Measurements from ENCODE around the gene MAS1L. TPM values are rescaled to one million over a fixed set of nuclear protein-coding genes. Genes with fewer than 3 reads are reported as not detected.

The MAS1L gene, protein sequence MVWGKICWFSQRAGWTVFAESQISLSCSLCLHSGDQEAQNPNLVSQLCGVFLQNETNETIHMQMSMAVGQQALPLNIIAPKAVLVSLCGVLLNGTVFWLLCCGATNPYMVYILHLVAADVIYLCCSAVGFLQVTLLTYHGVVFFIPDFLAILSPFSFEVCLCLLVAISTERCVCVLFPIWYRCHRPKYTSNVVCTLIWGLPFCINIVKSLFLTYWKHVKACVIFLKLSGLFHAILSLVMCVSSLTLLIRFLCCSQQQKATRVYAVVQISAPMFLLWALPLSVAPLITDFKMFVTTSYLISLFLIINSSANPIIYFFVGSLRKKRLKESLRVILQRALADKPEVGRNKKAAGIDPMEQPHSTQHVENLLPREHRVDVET
- not detected for total RNA-seq

- no peaks in the 10 kb centered on the region for H3K9me3 ChIP-seq (ENCODE audit: low read depth, low read length)
- H3K4me3 ChIP-seq (ENCODE audit: low read length) = no peak within 1 kb of the TSS
- peaks cover 7% of the 10 kb centered on the region for H3K27me3 ChIP-seq (ENCODE audit: insufficient read depth, low read length)
- H3K4me1 ChIP-seq (ENCODE audit: insufficient read depth, low read length) = peaks cover 3% of the 10 kb centered on the region
Observed at GRCh38 chr6:29487660-29488059, at the start of gene MAS1L. MAS1L (minus strand) TSS chr6:29487956; CDS start chr6:29487902, 54 bp downstream.

DNA sequence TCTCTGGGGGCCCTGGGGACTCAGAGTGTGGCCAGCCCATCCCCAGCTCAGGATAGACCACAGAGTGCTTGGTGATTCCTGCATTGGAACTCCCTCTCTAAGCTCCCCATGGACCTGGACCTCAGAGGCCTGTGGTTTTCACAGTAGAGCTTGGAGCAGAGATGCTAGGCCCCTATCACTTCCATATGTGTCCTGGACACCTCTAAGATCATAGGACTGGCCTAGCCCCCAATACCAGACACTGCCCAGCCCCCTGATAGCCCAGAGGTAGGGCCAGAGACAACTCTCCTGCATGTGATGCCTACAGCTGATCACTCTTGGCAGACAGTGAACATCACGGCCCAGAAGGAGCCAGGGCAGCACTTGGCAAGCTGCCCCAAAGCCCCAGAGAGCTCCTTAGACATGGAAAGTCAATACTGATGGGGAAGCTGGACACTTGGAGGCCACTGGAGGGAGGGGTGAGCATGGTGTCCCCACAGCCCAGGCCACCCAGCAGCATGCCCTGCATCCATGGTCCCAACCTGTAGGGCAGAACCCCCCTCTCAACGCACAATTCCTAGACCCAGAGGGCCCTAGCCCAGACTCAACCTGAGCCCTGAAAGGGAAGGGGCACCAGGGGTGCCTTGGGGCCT, 44.7 kb upstream of the MAS1L start:
- no peaks in the 10 kb centered on the region for H3K27me3 ChIP-seq (ENCODE audit: insufficient read depth, low read length)
- H3K4me1 ChIP-seq (ENCODE audit: insufficient read depth, low read length) = no peaks in the 10 kb centered on the region
- no peak overlapping the region for H3K4me3 ChIP-seq (ENCODE audit: low read length)
- no peaks in the 10 kb centered on the region for H3K9me3 ChIP-seq (ENCODE audit: low read depth, low read length)

DNA sequence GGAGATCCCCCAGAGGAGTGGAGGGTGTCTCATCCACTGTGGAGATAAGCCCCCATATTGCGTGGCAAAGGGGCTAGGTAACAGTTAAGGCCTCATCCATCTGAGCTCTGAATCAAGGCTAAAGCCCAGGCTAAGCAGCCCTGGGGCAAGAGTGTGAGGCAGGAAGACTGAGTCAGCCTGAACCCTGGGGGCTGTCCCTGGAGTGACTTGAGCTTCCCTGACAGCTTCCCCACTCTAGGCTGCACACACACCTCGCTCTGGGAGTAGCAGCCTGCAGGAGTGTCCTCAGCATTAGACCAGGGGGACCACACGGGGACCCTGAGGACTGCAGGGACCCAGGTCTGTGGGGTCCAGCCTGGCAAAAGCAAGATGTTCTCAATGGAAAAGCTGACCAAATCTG, 43.9 kb upstream of the MAS1L start:
- H3K27me3 ChIP-seq (ENCODE audit: insufficient read depth, low read length) = no peaks in the 10 kb centered on the region
- H3K4me3 ChIP-seq (ENCODE audit: low read length) = no peak overlapping the region
- H3K9me3 ChIP-seq (ENCODE audit: low read depth, low read length) = no peaks in the 10 kb centered on the region
- no peaks in the 10 kb centered on the region for H3K4me1 ChIP-seq (ENCODE audit: insufficient read depth, low read length)

DNA sequence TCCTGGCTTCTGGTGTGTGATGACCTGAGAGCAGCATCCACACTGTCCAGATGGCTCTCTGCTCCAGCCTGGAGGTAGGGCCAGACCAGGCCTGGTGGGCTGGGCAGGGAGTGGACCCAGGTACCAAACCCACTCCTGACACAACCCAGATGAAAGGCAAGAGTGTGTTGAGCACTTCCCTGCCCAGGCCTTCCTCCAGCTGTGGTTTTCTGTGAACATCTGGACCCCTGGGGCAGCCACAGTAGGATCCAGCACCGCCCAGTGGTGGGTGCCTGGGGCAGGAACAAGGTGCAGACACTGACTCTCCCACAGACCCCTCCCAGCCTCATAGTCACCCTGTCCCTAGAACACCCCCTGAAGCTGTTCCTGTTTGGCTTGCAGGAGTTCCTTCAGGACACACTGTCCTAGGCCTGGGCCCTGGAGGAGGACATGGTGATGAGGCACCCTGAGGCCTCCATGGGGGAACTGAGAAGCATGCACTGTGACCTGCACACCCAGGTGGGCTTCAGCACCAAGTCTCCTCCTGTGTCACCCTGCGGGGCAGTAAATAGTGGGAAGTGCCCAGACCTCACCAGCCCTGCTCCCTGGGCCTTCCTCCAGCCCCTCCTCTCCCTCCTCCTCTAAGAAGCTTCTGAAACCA, 43.0 kb upstream of the MAS1L start:
- Histone ChIP-seq H3K4me1 (ENCODE audit: insufficient read depth, low read length) (no peaks in the 10 kb centered on the region), H3K9me3 (ENCODE audit: low read depth, low read length) (no peaks in the 10 kb centered on the region), H3K4me3 (ENCODE audit: low read length) (no peak overlapping the region), H3K27me3 (ENCODE audit: insufficient read depth, low read length) (peaks cover 3% of the 10 kb centered on the region)

GRCh38 chr6:29529956-29530355, 42.2 kb upstream of the MAS1L start:
- H3K9me3 ChIP-seq (ENCODE audit: low read depth, low read length) = no peaks in the 10 kb centered on the region
- peaks cover 3% of the 10 kb centered on the region for H3K27me3 ChIP-seq (ENCODE audit: insufficient read depth, low read length)
- no peak overlapping the region for H3K4me3 ChIP-seq (ENCODE audit: low read length)
- no peaks in the 10 kb centered on the region for H3K4me1 ChIP-seq (ENCODE audit: insufficient read depth, low read length)

GRCh38 chr6:29528988-29529560, 41.3 kb upstream of the MAS1L start:
- Histone ChIP-seq H3K4me1 (ENCODE audit: insufficient read depth, low read length) (no peaks in the 10 kb centered on the region), H3K4me3 (ENCODE audit: low read length) (no peak overlapping the region), H3K27me3 (ENCODE audit: insufficient read depth, low read length) (peaks cover 3% of the 10 kb centered on the region), H3K9me3 (ENCODE audit: low read depth, low read length) (no peaks in the 10 kb centered on the region)

GRCh38 chr6:29528300-29528931, 40.7 kb upstream of the MAS1L start:
- Histone ChIP-seq H3K4me3 (ENCODE audit: low read length) (no peak overlapping the region), H3K9me3 (ENCODE audit: low read depth, low read length) (no peaks in the 10 kb centered on the region), H3K4me1 (ENCODE audit: insufficient read depth, low read length) (no peaks in the 10 kb centered on the region), H3K27me3 (ENCODE audit: insufficient read depth, low read length) (peaks cover 3% of the 10 kb centered on the region)

DNA sequence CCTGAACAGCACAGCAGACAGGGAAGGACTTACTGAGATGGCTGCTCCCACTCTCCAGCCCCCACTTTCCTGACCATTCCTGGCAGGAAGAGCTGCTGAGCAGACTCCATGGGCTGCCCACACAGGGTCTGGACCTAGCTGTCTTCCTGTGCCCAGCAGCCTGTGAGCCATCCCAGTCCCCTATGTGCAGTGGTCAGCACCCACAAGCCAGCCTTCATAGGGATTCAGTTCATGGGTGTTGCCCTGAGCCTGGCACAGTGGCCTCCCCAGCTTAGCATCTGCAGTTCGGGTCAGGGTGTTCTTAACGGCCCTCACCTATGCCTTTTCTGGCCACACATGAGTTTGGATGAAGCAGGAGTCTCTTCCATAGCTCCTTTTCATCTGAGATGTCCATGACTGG, 39.8 kb upstream of the MAS1L start:
- H3K27me3 ChIP-seq (ENCODE audit: insufficient read depth, low read length) = peaks cover 3% of the 10 kb centered on the region

GRCh38 chr6:29527126-29527525, 39.4 kb upstream of the MAS1L start:
- peaks cover 3% of the 10 kb centered on the region for H3K27me3 ChIP-seq (ENCODE audit: insufficient read depth, low read length)
- no peaks in the 10 kb centered on the region for H3K4me1 ChIP-seq (ENCODE audit: insufficient read depth, low read length)
- no peak overlapping the region for H3K4me3 ChIP-seq (ENCODE audit: low read length)
- no peaks in the 10 kb centered on the region for H3K9me3 ChIP-seq (ENCODE audit: low read depth, low read length)

More for the DNA sequence above, 39.8 kb upstream of the MAS1L start:
- no peaks in the 10 kb centered on the region for H3K4me1 ChIP-seq (ENCODE audit: insufficient read depth, low read length)
- no peak overlapping the region for H3K4me3 ChIP-seq (ENCODE audit: low read length)
- no peaks in the 10 kb centered on the region for H3K9me3 ChIP-seq (ENCODE audit: low read depth, low read length)

GRCh38 chr6:29525311-29525639, 37.5 kb upstream of the MAS1L start:
- Histone ChIP-seq H3K27me3 (ENCODE audit: insufficient read depth, low read length) (peaks cover 3% of the 10 kb centered on the region), H3K4me1 (ENCODE audit: insufficient read depth, low read length) (no peaks in the 10 kb centered on the region), H3K9me3 (ENCODE audit: low read depth, low read length) (no peaks in the 10 kb centered on the region), H3K4me3 (ENCODE audit: low read length) (no peak overlapping the region)

GRCh38 chr6:29524444-29525310, 36.9 kb upstream of the MAS1L start:
- Histone ChIP-seq H3K4me3 (ENCODE audit: low read length) (no peak overlapping the region), H3K27me3 (ENCODE audit: insufficient read depth, low read length) (peaks cover 3% of the 10 kb centered on the region), H3K9me3 (ENCODE audit: low read depth, low read length) (no peaks in the 10 kb centered on the region), H3K4me1 (ENCODE audit: insufficient read depth, low read length) (no peaks in the 10 kb centered on the region)

GRCh38 chr6:29524044-29524443, 36.3 kb upstream of the MAS1L start:
- H3K9me3 ChIP-seq (ENCODE audit: low read depth, low read length) = no peaks in the 10 kb centered on the region
- peaks cover 3% of the 10 kb centered on the region for H3K27me3 ChIP-seq (ENCODE audit: insufficient read depth, low read length)
- H3K4me3 ChIP-seq (ENCODE audit: low read length) = no peak overlapping the region
- no peaks in the 10 kb centered on the region for H3K4me1 ChIP-seq (ENCODE audit: insufficient read depth, low read length)

DNA sequence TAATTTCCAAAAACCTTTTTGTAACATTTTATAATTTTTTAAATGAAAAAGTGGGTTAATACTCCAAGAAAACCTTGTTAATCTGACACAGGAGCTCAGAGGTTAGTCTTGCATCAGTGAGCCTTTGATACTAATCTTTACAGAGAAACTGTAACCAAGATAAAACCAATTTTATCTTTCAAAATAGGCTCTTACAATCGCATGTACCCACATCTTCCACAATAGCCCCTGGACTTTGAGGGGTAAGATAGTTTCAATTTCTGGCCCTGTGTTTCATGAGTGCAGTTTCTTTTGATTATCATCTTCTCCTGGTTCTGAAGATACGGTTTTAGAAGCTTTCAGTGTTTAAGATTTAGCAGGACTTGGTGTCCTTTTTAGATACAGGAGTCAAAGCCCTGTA, 34.5 kb upstream of the MAS1L start:
- Histone ChIP-seq H3K27me3 (ENCODE audit: insufficient read depth, low read length) (peaks cover 3% of the 10 kb centered on the region), H3K4me1 (ENCODE audit: insufficient read depth, low read length) (no peaks in the 10 kb centered on the region), H3K9me3 (ENCODE audit: low read depth, low read length) (no peaks in the 10 kb centered on the region), H3K4me3 (ENCODE audit: low read length) (no peak overlapping the region)

- H3K4me3 ChIP-seq (ENCODE audit: low read length) = no peak overlapping the region
- H3K27me3 ChIP-seq (ENCODE audit: insufficient read depth, low read length) = peaks cover 3% of the 10 kb centered on the region
- no peaks in the 10 kb centered on the region for H3K9me3 ChIP-seq (ENCODE audit: low read depth, low read length)
- H3K4me1 ChIP-seq (ENCODE audit: insufficient read depth, low read length) = no peaks in the 10 kb centered on the region
Observed at GRCh38 chr6:29521006-29521680, 33.4 kb upstream of the MAS1L start.

Measured in mononuclear cell (primary cell).